Osteoblast (primary cell): Measurements from ENCODE around the gene OLA1. TPM values are rescaled to one million over a fixed set of nuclear protein-coding genes. Genes with fewer than 3 reads are reported as not detected.

Experiments used
- DNase-seq: peaks from one replicate; pipeline ENCODE4 v3.0.0; 2011; ENCODE audit warnings: low spot score, mixed read lengths; ENCODE audit not compliant: insufficient read length; ENCODE audit errors: missing footprints
- H2AFZ ChIP-seq: 2 replicates; pipeline ENCODE4 v1.6.0; 2011; ENCODE audit warnings: mild to moderate bottlenecking, low read length
- H3K27ac ChIP-seq: 2 replicates; pipeline ENCODE4 v1.5.1; 2011; ENCODE audit warnings: mild to moderate bottlenecking, low read depth, low read length, moderate library complexity
- H3K27me3 ChIP-seq: 2 replicates; pipeline ENCODE4 v1.6.0; 2012; ENCODE audit warnings: mild to moderate bottlenecking, control low read depth, inconsistent platforms, low read length, moderate library complexity; ENCODE audit not compliant: insufficient read depth
- H3K36me3 ChIP-seq: 2 replicates; pipeline ENCODE4 v1.5.1; 2011; ENCODE audit warnings: mild to moderate bottlenecking, low read length, control low read depth, moderate library complexity; ENCODE audit not compliant: insufficient read depth
- H3K4me1 ChIP-seq: 2 replicates; pipeline ENCODE4 v1.5.1; 2011; ENCODE audit warnings: mild to moderate bottlenecking, low read length, control low read depth, moderate library complexity; ENCODE audit not compliant: insufficient read depth
- H3K4me2 ChIP-seq: 2 replicates; pipeline ENCODE4 v1.6.0; 2011; ENCODE audit warnings: mild to moderate bottlenecking, low read length; ENCODE audit not compliant: insufficient read depth
- H3K4me3 ChIP-seq: fragments of 200-600 bp; sonication (generic); 3 replicates; pipeline ENCODE4 v1.5.1; 2012; ENCODE audit warnings: mild to moderate bottlenecking, low read length, inconsistent platforms; ENCODE audit not compliant: insufficient read depth
- H3K79me2 ChIP-seq: 2 replicates; pipeline ENCODE4 v1.6.0; 2012; ENCODE audit warnings: mild to moderate bottlenecking, low read length, control low read depth, inconsistent platforms; ENCODE audit not compliant: insufficient read depth
- H3K9me3 ChIP-seq: 2 replicates; pipeline ENCODE4 v1.5.1; 2011; ENCODE audit warnings: low read depth, low read length, control low read depth
- H4K20me1 ChIP-seq: 2 replicates; pipeline ENCODE4 v1.6.0; 2012; ENCODE audit warnings: mild to moderate bottlenecking, low read length, control low read depth; ENCODE audit not compliant: insufficient read depth
- total RNA-seq: library from RNA; depleted of rRNA; stranded (reverse); fragments of >200 nt; gene quantifications from 2 replicates; pipeline ENCODE4 v1.2.3, GENCODE V29; 2012
- TF ChIP-seq, protein P1 (sequence below): IDR thresholded peaks from 2 replicates; pipeline ENCODE4 v1.5.1; 2011; ENCODE audit warnings: mild to moderate bottlenecking, low read depth, low read length, moderate library complexity; ENCODE audit errors: extremely low read depth

OLA1 gene
- total RNA-seq, 1 donor, result 79.3 TPM

DNA sequence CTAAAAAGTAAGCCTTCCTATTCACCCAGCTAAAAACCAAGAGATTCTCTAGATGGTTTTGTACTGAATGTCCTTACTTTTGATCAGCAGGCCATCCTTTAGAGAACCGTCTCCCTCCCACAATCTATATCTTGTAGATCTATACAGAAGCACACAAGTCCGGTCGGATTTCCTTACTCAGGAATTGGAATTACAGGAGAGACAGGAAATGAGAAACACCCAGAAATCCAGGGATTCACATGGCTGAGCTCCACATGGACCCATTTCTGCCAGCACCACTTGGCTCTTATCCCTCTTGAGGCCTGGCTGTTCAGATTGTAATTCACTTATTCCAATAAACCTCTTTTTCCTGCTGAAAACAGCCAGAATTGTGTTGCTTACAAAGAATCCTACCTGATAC is 4.5 kb downstream of the OLA1 start:
- no peak overlapping the region for H3K27ac ChIP-seq
- no peak for DNase-seq
- H3K79me2 ChIP-seq, result peaks cover 93% of the 10 kb centered on the region
- no peak overlapping the region for H3K4me2 ChIP-seq
- H3K27me3 ChIP-seq, result no peaks in the 10 kb centered on the region
- H3K4me1 ChIP-seq, result peaks cover 17% of the 10 kb centered on the region
- peaks cover 29% of the 10 kb centered on the region for H4K20me1 ChIP-seq
- H3K9me3 ChIP-seq, result no peaks in the 10 kb centered on the region
- TF ChIP-seq, protein P1, sequence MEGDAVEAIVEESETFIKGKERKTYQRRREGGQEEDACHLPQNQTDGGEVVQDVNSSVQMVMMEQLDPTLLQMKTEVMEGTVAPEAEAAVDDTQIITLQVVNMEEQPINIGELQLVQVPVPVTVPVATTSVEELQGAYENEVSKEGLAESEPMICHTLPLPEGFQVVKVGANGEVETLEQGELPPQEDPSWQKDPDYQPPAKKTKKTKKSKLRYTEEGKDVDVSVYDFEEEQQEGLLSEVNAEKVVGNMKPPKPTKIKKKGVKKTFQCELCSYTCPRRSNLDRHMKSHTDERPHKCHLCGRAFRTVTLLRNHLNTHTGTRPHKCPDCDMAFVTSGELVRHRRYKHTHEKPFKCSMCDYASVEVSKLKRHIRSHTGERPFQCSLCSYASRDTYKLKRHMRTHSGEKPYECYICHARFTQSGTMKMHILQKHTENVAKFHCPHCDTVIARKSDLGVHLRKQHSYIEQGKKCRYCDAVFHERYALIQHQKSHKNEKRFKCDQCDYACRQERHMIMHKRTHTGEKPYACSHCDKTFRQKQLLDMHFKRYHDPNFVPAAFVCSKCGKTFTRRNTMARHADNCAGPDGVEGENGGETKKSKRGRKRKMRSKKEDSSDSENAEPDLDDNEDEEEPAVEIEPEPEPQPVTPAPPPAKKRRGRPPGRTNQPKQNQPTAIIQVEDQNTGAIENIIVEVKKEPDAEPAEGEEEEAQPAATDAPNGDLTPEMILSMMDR, result no peak
- H3K4me3 ChIP-seq, result no peak overlapping the region
- no peak overlapping the region for H2AFZ ChIP-seq
- peaks cover 11% of the 10 kb centered on the region for H3K36me3 ChIP-seq

DNA sequence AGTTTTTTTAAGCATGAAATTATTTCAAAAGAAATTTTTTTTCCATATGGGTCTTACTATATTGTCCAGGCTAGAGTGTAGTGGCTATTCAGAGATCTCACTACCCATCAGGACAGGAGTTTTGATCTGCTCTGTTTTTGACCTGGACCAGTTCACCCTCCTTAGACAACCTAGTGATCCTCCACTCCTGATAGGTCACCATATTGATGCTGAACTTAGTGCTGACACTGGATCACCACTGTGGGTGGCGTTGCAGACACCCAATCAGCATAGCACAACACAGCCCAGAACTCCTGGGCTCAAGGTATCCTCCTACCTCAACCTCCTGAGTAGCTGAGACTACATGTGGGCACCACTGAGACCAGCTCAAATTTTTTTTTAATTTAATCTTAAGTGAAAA is 8.2 kb downstream of the OLA1 start:
- Histone ChIP-seq H3K27me3 (no peaks in the 10 kb centered on the region), H4K20me1 (peaks cover 38% of the 10 kb centered on the region), H2AFZ (no peak overlapping the region), H3K4me2 (no peak overlapping the region), H3K4me1 (peaks cover 7% of the 10 kb centered on the region), H3K36me3 (peaks cover 4% of the 10 kb centered on the region), H3K4me3 (no peak overlapping the region), H3K9me3 (no peaks in the 10 kb centered on the region), H3K27ac (no peak overlapping the region), H3K79me2 (peaks cover 90% of the 10 kb centered on the region)
- DNase-seq, result no peak
- TF ChIP-seq, protein P1, result no peak

DNA sequence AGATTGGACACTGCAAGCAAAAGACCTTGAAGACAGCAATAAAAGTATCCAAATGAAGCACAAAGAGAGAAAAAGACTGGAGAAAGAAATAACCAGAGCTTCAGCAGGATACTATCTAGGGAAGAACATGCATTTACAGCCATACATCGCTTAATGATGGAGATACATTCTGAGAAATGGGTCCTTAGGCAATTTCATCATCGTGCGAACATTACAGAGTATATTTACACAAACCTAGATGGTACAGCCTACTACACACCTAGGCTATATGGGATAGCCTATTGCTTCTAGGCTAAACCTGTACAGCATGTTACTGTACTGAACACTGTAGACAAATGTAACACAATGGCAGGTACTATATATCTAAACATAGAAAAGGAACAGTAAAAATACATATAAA is 11.9 kb downstream of the OLA1 start:
- no peak for DNase-seq
- no peaks in the 10 kb centered on the region for H3K27me3 ChIP-seq
- H3K4me1 ChIP-seq, result peaks cover 3% of the 10 kb centered on the region
- H3K79me2 ChIP-seq, result peaks cover 93% of the 10 kb centered on the region
- no peak overlapping the region for H2AFZ ChIP-seq
- H3K36me3 ChIP-seq, result peaks cover 3% of the 10 kb centered on the region
- no peaks in the 10 kb centered on the region for H3K9me3 ChIP-seq
- peaks cover 28% of the 10 kb centered on the region for H4K20me1 ChIP-seq
- no peak overlapping the region for H3K27ac ChIP-seq
- TF ChIP-seq, protein P1, result no peak
- no peak overlapping the region for H3K4me3 ChIP-seq
- H3K4me2 ChIP-seq, result no peak overlapping the region

DNA sequence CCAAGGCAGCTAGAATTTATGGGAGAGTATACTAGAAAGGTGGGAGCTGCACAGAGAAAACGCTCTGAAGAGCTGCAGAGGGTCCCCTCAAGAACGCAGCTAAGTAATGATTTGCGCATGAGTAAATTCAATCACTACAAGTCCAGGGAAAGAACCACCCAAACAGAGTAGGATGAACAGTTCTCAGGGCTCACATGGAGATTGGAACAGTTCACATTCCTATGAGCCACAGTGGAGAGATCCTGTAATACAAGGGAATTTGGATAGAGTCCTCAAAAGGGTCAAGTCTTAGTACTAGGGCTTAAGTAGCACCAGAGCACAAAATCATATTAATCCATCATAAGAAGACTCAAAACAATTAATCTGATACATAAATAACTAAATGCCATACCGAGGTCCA is 12.7 kb downstream of the OLA1 start:
- Histone ChIP-seq H3K4me2 (no peak overlapping the region), H3K4me3 (no peak overlapping the region), H3K79me2 (peaks cover 92% of the 10 kb centered on the region), H3K4me1 (peaks cover 3% of the 10 kb centered on the region), H3K27me3 (no peaks in the 10 kb centered on the region), H4K20me1 (peaks cover 28% of the 10 kb centered on the region), H3K9me3 (no peaks in the 10 kb centered on the region), H3K36me3 (no peaks in the 10 kb centered on the region), H3K27ac (no peak overlapping the region), H2AFZ (no peak overlapping the region)
- DNase-seq, result peak; percentile 43
- TF ChIP-seq, protein P1, result no peak
